ENCODE data around the gene YY1.
"Not testable (repeated sequence)": the region's sequence is repeated elsewhere in the genome, so short reads cannot be mapped to it uniquely, and the experiment has no call there.

DNA sequence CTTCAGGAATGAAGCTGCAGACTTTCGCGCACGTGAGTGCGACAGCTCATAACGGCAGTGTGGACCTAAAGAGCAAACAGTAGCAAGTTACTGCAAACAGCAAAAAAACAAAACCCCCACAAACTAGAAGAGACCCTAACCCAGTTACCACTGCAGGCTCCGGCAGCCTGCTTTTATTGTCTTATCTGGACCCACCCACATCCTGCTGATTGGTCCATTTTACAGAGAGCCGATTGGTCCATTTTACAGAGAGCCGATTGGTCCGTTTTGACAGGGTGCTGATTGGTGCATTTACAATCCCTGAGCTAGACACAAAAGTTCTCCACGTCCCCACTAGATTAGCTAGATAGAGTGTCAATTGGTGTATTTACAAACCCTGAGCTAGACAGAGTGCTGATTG lies 31.4 kb upstream of the YY1 start:
- TF ChIP-seq, protein P1, sequence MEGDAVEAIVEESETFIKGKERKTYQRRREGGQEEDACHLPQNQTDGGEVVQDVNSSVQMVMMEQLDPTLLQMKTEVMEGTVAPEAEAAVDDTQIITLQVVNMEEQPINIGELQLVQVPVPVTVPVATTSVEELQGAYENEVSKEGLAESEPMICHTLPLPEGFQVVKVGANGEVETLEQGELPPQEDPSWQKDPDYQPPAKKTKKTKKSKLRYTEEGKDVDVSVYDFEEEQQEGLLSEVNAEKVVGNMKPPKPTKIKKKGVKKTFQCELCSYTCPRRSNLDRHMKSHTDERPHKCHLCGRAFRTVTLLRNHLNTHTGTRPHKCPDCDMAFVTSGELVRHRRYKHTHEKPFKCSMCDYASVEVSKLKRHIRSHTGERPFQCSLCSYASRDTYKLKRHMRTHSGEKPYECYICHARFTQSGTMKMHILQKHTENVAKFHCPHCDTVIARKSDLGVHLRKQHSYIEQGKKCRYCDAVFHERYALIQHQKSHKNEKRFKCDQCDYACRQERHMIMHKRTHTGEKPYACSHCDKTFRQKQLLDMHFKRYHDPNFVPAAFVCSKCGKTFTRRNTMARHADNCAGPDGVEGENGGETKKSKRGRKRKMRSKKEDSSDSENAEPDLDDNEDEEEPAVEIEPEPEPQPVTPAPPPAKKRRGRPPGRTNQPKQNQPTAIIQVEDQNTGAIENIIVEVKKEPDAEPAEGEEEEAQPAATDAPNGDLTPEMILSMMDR (conservative IDR thresholded peaks at IDR 0.05 in 1 of 2, IDR thresholded peaks at IDR 0.05 in 1 of 2; ENCODE audit: extremely low read depth in 1 of 2, insufficient read depth in 1 of 2, low read depth in 1 of 2, low read length in 2 of 2) = not testable (repeated sequence)
- not testable (repeated sequence) for TF ChIP-seq EZH2 (IDR thresholded peaks at IDR 0.05; ENCODE audit: borderline replicate concordance, low read length)

Measured in mammary epithelial cell (primary cell).